PC-3 (cell line): ENCODE data around the gene KCNN1.

Experiments
- CTCF ChIP-seq: fragments of 300-600 bp; sonication (generic); conservative IDR thresholded peaks from 2 replicates; pipeline ENCODE4 v1.5.1; 2017; ENCODE audit warnings: antibody characterized with exemption, low read depth, mild to moderate bottlenecking, low read length
- EZH2 ChIP-seq: fragments of 300-600 bp; sonication (generic); IDR thresholded peaks from one replicate; pipeline ENCODE4 v1.6.1; 2017; ENCODE audit warnings: antibody characterized with exemption, mild to moderate bottlenecking, low read length; ENCODE audit not compliant: unreplicated experiment
- EZH2phosphoT487 ChIP-seq: fragments of 300-600 bp; sonication (generic); IDR thresholded peaks from 2 replicates; pipeline ENCODE4 v1.6.1; 2018; ENCODE audit warnings: mild to moderate bottlenecking, antibody characterized with exemption, low read length, borderline replicate concordance

- TF ChIP-seq EZH2, result no peak
- TF ChIP-seq CTCF, result no peak
- TF ChIP-seq EZH2phosphoT487, result no peak
These were observed 6.9 kb downstream of the KCNN1 start for GRCh38 chr19:17973759-17974158.
